H1 (cell line): Measurements from ENCODE around the gene PRUNE1. TPM values are rescaled to one million over a fixed set of nuclear protein-coding genes. Genes with fewer than 3 reads are reported as not detected.
A peak's percentile ranks its signal among the peaks of the same experiment; 100 is the strongest.

Source experiments
- CTBP2 ChIP-seq: IDR thresholded peaks from 2 replicates; pipeline ENCODE4 v1.7.0; 2011; ENCODE audit warnings: borderline replicate concordance, mild to moderate bottlenecking, moderate library complexity, mixed read lengths, low read length; ENCODE audit not compliant: insufficient read depth, insufficient read length
- GABPA ChIP-seq: IDR thresholded peaks from 2 replicates; pipeline ENCODE4 v1.6.1; 2011; ENCODE audit warnings: mild to moderate bottlenecking, low read length, moderate library complexity, borderline replicate concordance; ENCODE audit not compliant: insufficient read depth
- RFX5 ChIP-seq: IDR thresholded peaks from 2 replicates; pipeline ENCODE4 v1.6.1; 2011; ENCODE audit warnings: low read depth, low read length, improper control_type of control experiment, borderline replicate concordance
- TAF7 ChIP-seq: optimal IDR thresholded peaks from 2 replicates; pipeline ENCODE3; 2011; ENCODE audit warnings: low read depth, mild to moderate bottlenecking, inconsistent platforms, low read length, moderate library complexity, borderline replicate concordance
- polyA plus RNA-seq, 7 experiments: library from polyadenylated mRNA; depleted of rRNA in 3 of 7; stranded (reverse) in 5 of 7; unstranded in 2 of 7; fragments of >200 nt in 5 of 7; fragments of 200-250 nt in 2 of 7; gene quantifications; 1 replicate in 5 of 7; 2 replicates in 1 of 7; 4 replicates in 1 of 7; pipeline versions ENCODE4 v1.2.1 to v1.2.3, GENCODE V29; 2011 to 2013; ENCODE audit warnings: missing spikeins in 2 of 7, mixed read lengths in 2 of 7
- total RNA-seq: library from RNA; stranded (reverse); fragmentation: NEBNext Ultra II Directional; extraction: Animal tissue kit (Norgen Biotek cat#: 25700); gene quantifications from 2 replicates; pipeline ENCODE4 v1.2.1, GENCODE V29; 2021
- TF ChIP-seq, protein P1 (sequence below): fragments of 300-600 bp; sonication (generic); IDR thresholded peaks from 2 replicates; pipeline ENCODE4 v1.7.1; 2012; ENCODE audit warnings: low read length, moderate library complexity, mild to moderate bottlenecking, inconsistent platforms; ENCODE audit not compliant: insufficient replicate concordance
- TF ChIP-seq, protein P2 (sequence below), 3 experiments: IDR thresholded peaks; 1 replicate in 2 of 3; 2 replicates in 1 of 3; pipeline versions ENCODE4 v1.5.1 to v1.6.1; 2011; ENCODE audit warnings: low read length in 3 of 3, mild to moderate bottlenecking in 3 of 3, inconsistent platforms in 2 of 3, low read depth in 1 of 3, moderate library complexity in 1 of 3; ENCODE audit not compliant: insufficient read depth in 1 of 3; ENCODE audit errors: control extremely low read depth in 1 of 3

The PRUNE1 gene
- total and polyA plus RNA-seq, 2 of the 8 experiments (the other 6 are each of a cell fraction or from before 2014, with no cell fraction given) = 32.8 to 54.2 TPM

DNA sequence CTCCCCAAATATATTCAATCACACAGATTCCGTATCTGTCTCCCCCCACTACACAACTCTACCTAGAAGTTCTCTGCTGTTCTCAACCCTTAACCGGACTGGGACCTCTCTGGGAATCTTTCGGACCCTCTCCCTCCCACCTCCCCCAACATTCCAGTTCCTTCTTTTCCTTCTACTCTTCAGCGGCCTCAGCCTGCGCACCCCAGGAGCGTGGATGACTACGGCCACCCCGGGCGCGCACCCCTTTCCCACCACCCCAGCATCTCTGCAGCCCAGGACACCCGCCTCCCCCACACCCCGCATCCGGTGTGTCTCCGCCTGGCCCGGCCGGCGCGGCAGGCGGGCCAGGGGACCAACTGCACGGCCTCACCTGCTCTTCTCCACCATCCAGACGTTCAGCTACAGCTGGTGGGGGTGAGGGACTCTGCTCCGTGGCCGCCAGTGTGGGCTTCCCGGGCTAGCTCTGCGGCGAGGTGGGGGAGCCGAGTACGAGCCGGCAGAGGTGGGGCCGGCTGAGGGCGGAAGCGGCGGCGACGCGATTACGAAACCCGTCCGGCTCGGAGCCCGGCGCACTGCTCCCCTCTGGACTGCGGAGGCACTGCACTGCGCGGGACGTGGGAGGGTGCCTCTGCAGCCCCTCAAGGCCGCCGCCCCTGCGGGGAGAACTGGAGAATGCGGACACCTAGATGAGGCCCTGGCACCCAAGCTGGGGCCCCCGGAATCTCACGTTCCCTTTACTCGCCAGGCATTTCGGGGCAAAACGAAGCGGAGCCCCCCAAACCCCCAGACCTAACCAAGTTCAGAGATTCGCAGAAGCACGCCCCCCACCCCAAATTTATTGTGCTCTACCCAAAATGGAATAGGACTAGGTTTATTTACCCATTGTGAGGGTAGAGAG is 51.1 kb downstream of the PRUNE1 start, which contains the start of gene CDC42SE1 (continued):
- TF ChIP-seq, protein P1, sequence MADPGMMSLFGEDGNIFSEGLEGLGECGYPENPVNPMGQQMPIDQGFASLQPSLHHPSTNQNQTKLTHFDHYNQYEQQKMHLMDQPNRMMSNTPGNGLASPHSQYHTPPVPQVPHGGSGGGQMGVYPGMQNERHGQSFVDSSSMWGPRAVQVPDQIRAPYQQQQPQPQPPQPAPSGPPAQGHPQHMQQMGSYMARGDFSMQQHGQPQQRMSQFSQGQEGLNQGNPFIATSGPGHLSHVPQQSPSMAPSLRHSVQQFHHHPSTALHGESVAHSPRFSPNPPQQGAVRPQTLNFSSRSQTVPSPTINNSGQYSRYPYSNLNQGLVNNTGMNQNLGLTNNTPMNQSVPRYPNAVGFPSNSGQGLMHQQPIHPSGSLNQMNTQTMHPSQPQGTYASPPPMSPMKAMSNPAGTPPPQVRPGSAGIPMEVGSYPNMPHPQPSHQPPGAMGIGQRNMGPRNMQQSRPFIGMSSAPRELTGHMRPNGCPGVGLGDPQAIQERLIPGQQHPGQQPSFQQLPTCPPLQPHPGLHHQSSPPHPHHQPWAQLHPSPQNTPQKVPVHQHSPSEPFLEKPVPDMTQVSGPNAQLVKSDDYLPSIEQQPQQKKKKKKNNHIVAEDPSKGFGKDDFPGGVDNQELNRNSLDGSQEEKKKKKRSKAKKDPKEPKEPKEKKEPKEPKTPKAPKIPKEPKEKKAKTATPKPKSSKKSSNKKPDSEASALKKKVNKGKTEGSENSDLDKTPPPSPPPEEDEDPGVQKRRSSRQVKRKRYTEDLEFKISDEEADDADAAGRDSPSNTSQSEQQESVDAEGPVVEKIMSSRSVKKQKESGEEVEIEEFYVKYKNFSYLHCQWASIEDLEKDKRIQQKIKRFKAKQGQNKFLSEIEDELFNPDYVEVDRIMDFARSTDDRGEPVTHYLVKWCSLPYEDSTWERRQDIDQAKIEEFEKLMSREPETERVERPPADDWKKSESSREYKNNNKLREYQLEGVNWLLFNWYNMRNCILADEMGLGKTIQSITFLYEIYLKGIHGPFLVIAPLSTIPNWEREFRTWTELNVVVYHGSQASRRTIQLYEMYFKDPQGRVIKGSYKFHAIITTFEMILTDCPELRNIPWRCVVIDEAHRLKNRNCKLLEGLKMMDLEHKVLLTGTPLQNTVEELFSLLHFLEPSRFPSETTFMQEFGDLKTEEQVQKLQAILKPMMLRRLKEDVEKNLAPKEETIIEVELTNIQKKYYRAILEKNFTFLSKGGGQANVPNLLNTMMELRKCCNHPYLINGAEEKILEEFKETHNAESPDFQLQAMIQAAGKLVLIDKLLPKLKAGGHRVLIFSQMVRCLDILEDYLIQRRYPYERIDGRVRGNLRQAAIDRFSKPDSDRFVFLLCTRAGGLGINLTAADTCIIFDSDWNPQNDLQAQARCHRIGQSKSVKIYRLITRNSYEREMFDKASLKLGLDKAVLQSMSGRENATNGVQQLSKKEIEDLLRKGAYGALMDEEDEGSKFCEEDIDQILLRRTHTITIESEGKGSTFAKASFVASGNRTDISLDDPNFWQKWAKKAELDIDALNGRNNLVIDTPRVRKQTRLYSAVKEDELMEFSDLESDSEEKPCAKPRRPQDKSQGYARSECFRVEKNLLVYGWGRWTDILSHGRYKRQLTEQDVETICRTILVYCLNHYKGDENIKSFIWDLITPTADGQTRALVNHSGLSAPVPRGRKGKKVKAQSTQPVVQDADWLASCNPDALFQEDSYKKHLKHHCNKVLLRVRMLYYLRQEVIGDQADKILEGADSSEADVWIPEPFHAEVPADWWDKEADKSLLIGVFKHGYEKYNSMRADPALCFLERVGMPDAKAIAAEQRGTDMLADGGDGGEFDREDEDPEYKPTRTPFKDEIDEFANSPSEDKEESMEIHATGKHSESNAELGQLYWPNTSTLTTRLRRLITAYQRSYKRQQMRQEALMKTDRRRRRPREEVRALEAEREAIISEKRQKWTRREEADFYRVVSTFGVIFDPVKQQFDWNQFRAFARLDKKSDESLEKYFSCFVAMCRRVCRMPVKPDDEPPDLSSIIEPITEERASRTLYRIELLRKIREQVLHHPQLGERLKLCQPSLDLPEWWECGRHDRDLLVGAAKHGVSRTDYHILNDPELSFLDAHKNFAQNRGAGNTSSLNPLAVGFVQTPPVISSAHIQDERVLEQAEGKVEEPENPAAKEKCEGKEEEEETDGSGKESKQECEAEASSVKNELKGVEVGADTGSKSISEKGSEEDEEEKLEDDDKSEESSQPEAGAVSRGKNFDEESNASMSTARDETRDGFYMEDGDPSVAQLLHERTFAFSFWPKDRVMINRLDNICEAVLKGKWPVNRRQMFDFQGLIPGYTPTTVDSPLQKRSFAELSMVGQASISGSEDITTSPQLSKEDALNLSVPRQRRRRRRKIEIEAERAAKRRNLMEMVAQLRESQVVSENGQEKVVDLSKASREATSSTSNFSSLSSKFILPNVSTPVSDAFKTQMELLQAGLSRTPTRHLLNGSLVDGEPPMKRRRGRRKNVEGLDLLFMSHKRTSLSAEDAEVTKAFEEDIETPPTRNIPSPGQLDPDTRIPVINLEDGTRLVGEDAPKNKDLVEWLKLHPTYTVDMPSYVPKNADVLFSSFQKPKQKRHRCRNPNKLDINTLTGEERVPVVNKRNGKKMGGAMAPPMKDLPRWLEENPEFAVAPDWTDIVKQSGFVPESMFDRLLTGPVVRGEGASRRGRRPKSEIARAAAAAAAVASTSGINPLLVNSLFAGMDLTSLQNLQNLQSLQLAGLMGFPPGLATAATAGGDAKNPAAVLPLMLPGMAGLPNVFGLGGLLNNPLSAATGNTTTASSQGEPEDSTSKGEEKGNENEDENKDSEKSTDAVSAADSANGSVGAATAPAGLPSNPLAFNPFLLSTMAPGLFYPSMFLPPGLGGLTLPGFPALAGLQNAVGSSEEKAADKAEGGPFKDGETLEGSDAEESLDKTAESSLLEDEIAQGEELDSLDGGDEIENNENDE = no peak
- TF ChIP-seq GABPA (0 out of 2 replicates have a peak, but pooled peaks have one; percentile 70), CTBP2 (no peak), RFX5 (no peak), TAF7 (peak; percentile 56)
- TF ChIP-seq, protein P2, sequence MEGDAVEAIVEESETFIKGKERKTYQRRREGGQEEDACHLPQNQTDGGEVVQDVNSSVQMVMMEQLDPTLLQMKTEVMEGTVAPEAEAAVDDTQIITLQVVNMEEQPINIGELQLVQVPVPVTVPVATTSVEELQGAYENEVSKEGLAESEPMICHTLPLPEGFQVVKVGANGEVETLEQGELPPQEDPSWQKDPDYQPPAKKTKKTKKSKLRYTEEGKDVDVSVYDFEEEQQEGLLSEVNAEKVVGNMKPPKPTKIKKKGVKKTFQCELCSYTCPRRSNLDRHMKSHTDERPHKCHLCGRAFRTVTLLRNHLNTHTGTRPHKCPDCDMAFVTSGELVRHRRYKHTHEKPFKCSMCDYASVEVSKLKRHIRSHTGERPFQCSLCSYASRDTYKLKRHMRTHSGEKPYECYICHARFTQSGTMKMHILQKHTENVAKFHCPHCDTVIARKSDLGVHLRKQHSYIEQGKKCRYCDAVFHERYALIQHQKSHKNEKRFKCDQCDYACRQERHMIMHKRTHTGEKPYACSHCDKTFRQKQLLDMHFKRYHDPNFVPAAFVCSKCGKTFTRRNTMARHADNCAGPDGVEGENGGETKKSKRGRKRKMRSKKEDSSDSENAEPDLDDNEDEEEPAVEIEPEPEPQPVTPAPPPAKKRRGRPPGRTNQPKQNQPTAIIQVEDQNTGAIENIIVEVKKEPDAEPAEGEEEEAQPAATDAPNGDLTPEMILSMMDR (IDR thresholded peaks at IDR 0.05; ENCODE audit: control extremely low read depth in 1 of 3, insufficient read depth in 1 of 3, low read depth in 1 of 3, low read length in 3 of 3) = peak; percentile 75 to 82 (median 80)
